HEK293 (cell line): ENCODE results near the gene GNPDA1.

Experiments
- CTCF ChIA-PET: fragments of 350-600 bp; formaldehyde crosslinking; extraction: SDS; loops from one replicate; lab custom pipeline; 2021; ENCODE audit warnings: antibody characterized with exemption; lab: Yijun Ruan, JAX
- POLR2A ChIA-PET: fragments of 300-600 bp; formaldehyde crosslinking; extraction: SDS; loops from one replicate; lab custom pipeline; 2020; ENCODE audit warnings: antibody characterized with exemption, inconsistent platforms; lab: Yijun Ruan, JAX
- H3K27ac ChIP-seq: fragments of 200-500 bp; sonication (Bioruptor generic); 2 replicates; pipeline ENCODE4 v1.5.1; 2014; ENCODE audit warnings: low read depth, low read length, control low read depth, inconsistent platforms; ENCODE audit errors: extremely low read depth
- H3K36me3 ChIP-seq, 2 experiments: fragments of 200-500 bp in 1 of 2; sonication (Bioruptor generic) in 1 of 2; 1 replicate in 1 of 2; 2 replicates in 1 of 2; pipeline ENCODE4 v1.5.1; 2014 to 2017; ENCODE audit warnings: inconsistent platforms in 2 of 2, low read length in 2 of 2; ENCODE audit not compliant: control insufficient read depth in 2 of 2, insufficient read depth in 1 of 2
- H3K4me1 ChIP-seq: fragments of 200-500 bp; sonication (Bioruptor generic); 2 replicates; pipeline ENCODE4 v1.5.1; 2014; ENCODE audit warnings: mild to moderate bottlenecking, low read length, inconsistent platforms; ENCODE audit not compliant: control insufficient read depth, insufficient read depth
- H3K4me3 ChIP-seq: 2 replicates; pipeline ENCODE4 v1.5.1; 2011; ENCODE audit warnings: low read depth, mild to moderate bottlenecking, control low read depth, low read length, moderate library complexity
- H3K9me3 ChIP-seq: fragments of 200-500 bp; sonication (Bioruptor generic); 2 replicates; pipeline ENCODE4 v1.5.1; 2014; ENCODE audit warnings: low read depth, low read length, inconsistent platforms; ENCODE audit not compliant: control insufficient read depth, insufficient read depth
- CTCF ChIP-seq: fragments of 450-650 bp; formaldehyde crosslinking; IDR thresholded peaks from 2 replicates; pipeline ENCODE4 v1.5.1; 2016; ENCODE audit warnings: missing biosample characterization, missing genetic modification characterization
- EGR2 ChIP-seq: fragments of 450-650 bp; formaldehyde crosslinking; IDR thresholded peaks from 2 replicates; pipeline ENCODE4 v1.5.1; 2016; ENCODE audit warnings: low read depth, missing biosample characterization, missing genetic modification characterization
- FEZF1 ChIP-seq: fragments of 450-650 bp; formaldehyde crosslinking; IDR thresholded peaks from 2 replicates; pipeline ENCODE4 v1.5.1; 2016; ENCODE audit warnings: missing biosample characterization, missing genetic modification characterization
- GFI1B ChIP-seq: fragments of 450-650 bp; formaldehyde crosslinking; IDR thresholded peaks from 2 replicates; pipeline ENCODE4 v1.5.1; 2016; ENCODE audit warnings: missing biosample characterization, missing genetic modification characterization
- GLIS2 ChIP-seq: fragments of 450-650 bp; formaldehyde crosslinking; IDR thresholded peaks from 2 replicates; pipeline ENCODE4 v1.5.1; 2016; ENCODE audit warnings: missing biosample characterization, missing genetic modification characterization
- HOXC10 ChIP-seq: sonication (generic); formaldehyde crosslinking; IDR thresholded peaks from 2 replicates; pipeline ENCODE4 v1.8.1; 2023; ENCODE audit warnings: mild to moderate bottlenecking, missing genetic modification reagents
- PRDM4 ChIP-seq: fragments of 450-650 bp; formaldehyde crosslinking; IDR thresholded peaks from 2 replicates; pipeline ENCODE4 v1.5.1; 2017; ENCODE audit warnings: missing biosample characterization, missing genetic modification characterization
- ZBTB17 ChIP-seq: fragments of 450-650 bp; formaldehyde crosslinking; IDR thresholded peaks from 2 replicates; pipeline ENCODE4 v1.5.1; 2016; ENCODE audit warnings: missing biosample characterization, missing genetic modification characterization
- ZFHX2 ChIP-seq: fragments of 450-650 bp; formaldehyde crosslinking; conservative IDR thresholded peaks from 2 replicates; pipeline ENCODE4 v1.5.1; 2016; ENCODE audit warnings: missing biosample characterization, missing genetic modification characterization
- ZIC2 ChIP-seq: fragments of 450-650 bp; formaldehyde crosslinking; IDR thresholded peaks from 2 replicates; pipeline ENCODE4 v1.5.1; 2016; ENCODE audit warnings: missing biosample characterization, missing genetic modification characterization
- ZNF114 ChIP-seq: fragments of 450-650 bp; formaldehyde crosslinking; IDR thresholded peaks from 2 replicates; pipeline ENCODE4 v1.5.0; 2017; ENCODE audit warnings: missing biosample characterization, missing genetic modification characterization
- ZNF248 ChIP-seq: fragments of 450-650 bp; formaldehyde crosslinking; IDR thresholded peaks from 2 replicates; pipeline ENCODE4 v1.5.1; 2017; ENCODE audit warnings: missing biosample characterization, missing genetic modification characterization
- ZNF335 ChIP-seq: fragments of 450-650 bp; formaldehyde crosslinking; conservative IDR thresholded peaks from 2 replicates; pipeline ENCODE4 v1.5.1; 2016; ENCODE audit warnings: missing biosample characterization, missing genetic modification characterization
- ZNF341 ChIP-seq: fragments of 450-650 bp; formaldehyde crosslinking; IDR thresholded peaks from 2 replicates; pipeline ENCODE4; 2016; ENCODE audit warnings: low read depth, missing biosample characterization, missing genetic modification characterization
- ZNF529 ChIP-seq: fragments of 450-650 bp; formaldehyde crosslinking; IDR thresholded peaks from 2 replicates; pipeline ENCODE4 v1.5.1; 2017; ENCODE audit warnings: missing genetic modification characterization, missing biosample characterization; ENCODE audit not compliant: insufficient replicate concordance
- ZNF610 ChIP-seq: fragments of 450-650 bp; formaldehyde crosslinking; IDR thresholded peaks from 2 replicates; pipeline ENCODE4 v1.5.1; 2016; ENCODE audit warnings: missing biosample characterization, missing genetic modification characterization, borderline replicate concordance
- ZNF660 ChIP-seq: fragments of 450-650 bp; IDR thresholded peaks from 2 replicates; pipeline ENCODE4 v1.5.1; 2018; ENCODE audit warnings: missing biosample characterization, mild to moderate bottlenecking, missing genetic modification characterization
- ZNF701 ChIP-seq: fragments of 450-650 bp; formaldehyde crosslinking; IDR thresholded peaks from 2 replicates; pipeline ENCODE4 v1.5.1; 2016; ENCODE audit warnings: missing biosample characterization, missing genetic modification characterization
- ZSCAN18 ChIP-seq: fragments of 450-650 bp; formaldehyde crosslinking; IDR thresholded peaks from 2 replicates; pipeline ENCODE4 v1.5.1; 2016; ENCODE audit warnings: missing biosample characterization, missing genetic modification characterization
- ZSCAN23 ChIP-seq: fragments of 450-650 bp; formaldehyde crosslinking; IDR thresholded peaks from 2 replicates; pipeline ENCODE4 v1.5.1; 2016; ENCODE audit warnings: missing biosample characterization, missing genetic modification characterization

The GNPDA1 gene

GRCh38 chr5:142013734-142014521 is 1.1 kb upstream of the GNPDA1 start:
- Histone ChIP-seq H3K4me1 (no peaks in the 10 kb centered on the region), H3K4me3 (no peak overlapping the region)
- POLR2A ChIA-PET, result interaction anchor here (0.6 to 2.6 kb wide), 3 partner anchors 39 to 96 kb away, joined by 3 to 11 read pairs (median 3); no protein-coding TSS in a partner anchor

GRCh38 chr5:142012186-142012785 is 541 bp downstream of the GNPDA1 start:
- no peaks in the 10 kb centered on the region for H3K9me3 ChIP-seq
- peaks cover 0 to 30% of the 10 kb centered on the region in 2 experiments; a peak in 1 of 3 replicates for H3K36me3 ChIP-seq
- ChIA-PET CTCF (interaction anchor here (0.6 to 5.8 kb wide), 24 partner anchors 11 to 690 kb away, joined by 3 to 43 read pairs (median 4); no protein-coding TSS in a partner anchor), POLR2A (interaction anchor here (0.6 to 2.6 kb wide), 6 partner anchors 13 to 98 kb away, joined by 3 to 11 read pairs (median 4); partner anchors contain the start of gene DELE1)
- no peaks in the 10 kb centered on the region for H3K4me1 ChIP-seq
- H3K4me3 ChIP-seq, result peak overlapping the region; percentile 62
- H3K27ac ChIP-seq, result peak overlapping the region; percentile 49; the same call in 1 of the 2 replicates
- peak; percentile 29; the same call in 1 of the 2 replicates for TF ChIP-seq ZNF335
- TF ChIP-seq ZBTB17, result peak; percentile 26; the same call in 1 of the 2 replicates
- 0 out of 2 replicates have a peak, but pooled peaks have one; percentile 25 for TF ChIP-seq GFI1B (tag by site-specific recombination)
- 0 out of 2 replicates have a peak, but pooled peaks have one; percentile 21 for TF ChIP-seq ZNF660 (tag by site-specific recombination)
- no peak for TF ChIP-seq FEZF1 (tag by site-specific recombination)
- 0 out of 2 replicates have a peak, but pooled peaks have one; percentile 1 for TF ChIP-seq EGR2 (tag by site-specific recombination)
- TF ChIP-seq PRDM4 (tag by site-specific recombination), result no peak
- peak; percentile 14; the same call in 1 of the 2 replicates for TF ChIP-seq GLIS2
- TF ChIP-seq ZNF341, result peak; percentile 25; the same call in 1 of the 2 replicates
- peak; percentile 54; the same call in 1 of the 2 replicates for TF ChIP-seq ZIC2 (tag by site-specific recombination)
- no peak for TF ChIP-seq ZNF248 (tag by site-specific recombination)
- TF ChIP-seq ZFHX2 (tag by site-specific recombination), result 0 out of 2 replicates have a peak, but pooled peaks have one; percentile 22
- no peak for TF ChIP-seq HOXC10
- no peak for TF ChIP-seq ZNF701 (tag by site-specific recombination)
- no peak for TF ChIP-seq ZNF529 (tag by site-specific recombination)

More at GRCh38 chr5:142013734-142014521, 1.1 kb upstream of the GNPDA1 start:
- no peak overlapping the region for H3K27ac ChIP-seq
- TF ChIP-seq ZNF610 (tag by site-specific recombination), result no peak
- TF ChIP-seq ZNF114 (tag by site-specific recombination), result no peak
- no peak for TF ChIP-seq ZSCAN23
- 0 out of 2 replicates have a peak, but pooled peaks have one; percentile 38 for TF ChIP-seq CTCF
- TF ChIP-seq ZSCAN18 (tag by site-specific recombination), result no peak
- TF ChIP-seq, all 188 proteins: peak for 1
- CTCF ChIA-PET, result interaction anchor here (0.5 to 5.8 kb wide), 20 partner anchors 7 to 1276 kb away, joined by 3 to 43 read pairs (median 4); partner anchors contain the start of gene RNF14
- peaks cover 0 to 20% of the 10 kb centered on the region in 2 experiments; a peak in 1 of 3 replicates for H3K36me3 ChIP-seq
- H3K9me3 ChIP-seq, result no peaks in the 10 kb centered on the region
